HG03469 (cell line): ENCODE measurements around the gene FBRSL1.

Experiments
- ATAC-seq: cut with Tn5 transposase; IDR thresholded peaks from one replicate; pipeline ENCODE4 v1.9.1; 2021; ENCODE audit warnings: mild to moderate bottlenecking, moderate library complexity, moderate number of reproducible peaks; ENCODE audit not compliant: unreplicated experiment

The FBRSL1 gene

GRCh38 chr12:132482771-132483170 lies 7.2 kb upstream of the FBRSL1 start:
- ATAC-seq, result no peak

DNA sequence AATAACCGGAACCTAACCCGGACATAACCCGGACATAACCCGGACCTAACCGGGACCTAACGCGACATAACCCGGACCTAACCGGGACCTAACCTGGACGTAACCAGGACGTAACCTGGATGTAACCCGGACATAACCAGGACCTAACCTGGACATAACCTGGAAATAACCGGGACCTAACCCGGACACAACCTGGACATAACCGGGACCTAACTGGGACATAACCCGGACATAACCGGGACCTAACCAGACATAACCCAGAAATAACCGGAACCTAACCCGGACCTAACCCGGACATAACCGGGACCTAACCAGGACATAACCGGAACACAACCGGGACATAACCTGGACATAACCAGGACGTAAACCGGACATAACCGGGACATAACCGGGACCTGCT lies 6.7 kb upstream of the FBRSL1 start:
- no peak for ATAC-seq

DNA sequence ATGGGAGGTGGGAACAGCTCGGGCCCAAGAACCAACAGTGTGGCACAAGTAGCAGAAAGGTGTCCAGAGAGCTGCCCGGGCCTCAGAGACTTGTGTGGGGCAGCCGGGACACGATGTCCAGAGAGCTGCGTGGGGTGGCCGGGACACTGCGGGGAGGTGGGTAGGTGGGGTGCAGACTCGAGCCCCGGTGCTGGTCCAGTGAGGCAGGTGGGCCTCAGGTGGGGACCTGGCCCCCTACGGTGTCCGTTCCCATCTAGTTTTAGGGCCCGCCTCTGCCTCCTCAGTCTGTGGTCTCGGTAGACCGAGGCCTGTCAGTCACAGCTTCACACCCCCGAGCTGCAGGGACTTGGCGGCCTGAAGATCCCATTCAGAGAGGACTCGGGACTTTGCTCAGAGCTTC lies 6.3 kb upstream of the FBRSL1 start:
- no peak for ATAC-seq

DNA sequence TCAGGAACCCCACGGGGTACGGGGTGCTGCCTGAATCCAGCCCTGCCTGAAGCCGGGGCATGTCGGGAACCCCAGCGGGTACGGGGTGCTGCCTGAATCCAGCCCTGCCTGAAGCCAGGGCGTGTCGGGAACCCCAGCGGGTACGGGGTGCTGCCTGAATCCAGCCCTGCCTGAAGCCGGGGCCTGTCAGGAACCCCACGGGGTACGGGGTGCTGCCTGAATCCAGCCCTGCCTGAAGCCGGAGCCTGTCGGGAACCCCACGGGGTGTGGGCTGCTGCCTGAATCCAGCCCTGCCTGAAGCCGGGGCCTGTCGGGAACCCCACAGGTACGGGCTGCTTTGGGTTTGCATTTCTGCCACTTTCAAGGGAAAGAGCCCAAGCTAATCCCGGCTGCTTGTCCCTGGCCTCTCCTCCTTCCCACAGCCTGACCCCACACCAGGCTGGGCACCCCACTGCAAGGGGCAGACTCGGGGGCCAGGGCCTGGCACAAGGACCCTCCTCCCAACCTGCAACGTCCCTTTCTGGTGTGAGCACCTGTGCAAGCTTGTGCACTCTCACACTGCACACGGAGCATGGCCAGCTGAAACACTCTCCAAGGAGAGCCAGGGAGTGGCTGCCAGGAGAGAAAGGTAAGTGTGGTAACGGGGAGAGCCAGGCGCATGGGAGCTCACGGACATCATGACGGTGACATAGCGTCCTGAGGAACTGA lies 5.6 kb upstream of the FBRSL1 start:
- ATAC-seq, result no peak

DNA sequence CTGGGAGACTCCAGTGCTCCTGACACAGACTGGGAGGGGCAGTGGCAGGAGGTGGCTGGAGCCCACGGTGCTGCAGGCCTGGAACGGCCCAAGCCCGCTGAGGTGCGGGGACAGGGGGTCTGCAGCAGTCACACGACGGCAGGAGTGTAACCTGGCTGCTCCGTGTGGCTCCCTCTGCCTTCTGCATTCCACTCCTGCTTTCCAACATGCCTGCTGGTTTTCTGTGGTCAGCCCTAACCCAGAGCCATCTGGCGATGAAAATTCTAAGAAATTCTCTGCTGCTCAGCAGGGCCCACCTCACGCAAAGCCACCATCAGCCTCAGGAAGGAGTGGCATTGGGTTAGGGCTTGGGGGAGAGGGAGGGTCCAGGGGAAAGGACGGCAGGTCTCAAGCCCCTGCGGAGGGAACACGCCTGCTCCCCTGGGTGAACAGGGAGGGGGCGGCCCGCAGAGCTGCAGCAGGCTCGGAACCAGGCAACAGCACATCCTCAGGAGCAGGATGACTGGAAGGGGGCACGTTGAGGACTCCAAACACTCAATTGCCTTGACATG lies 5.0 kb upstream of the FBRSL1 start:
- no peak for ATAC-seq

DNA sequence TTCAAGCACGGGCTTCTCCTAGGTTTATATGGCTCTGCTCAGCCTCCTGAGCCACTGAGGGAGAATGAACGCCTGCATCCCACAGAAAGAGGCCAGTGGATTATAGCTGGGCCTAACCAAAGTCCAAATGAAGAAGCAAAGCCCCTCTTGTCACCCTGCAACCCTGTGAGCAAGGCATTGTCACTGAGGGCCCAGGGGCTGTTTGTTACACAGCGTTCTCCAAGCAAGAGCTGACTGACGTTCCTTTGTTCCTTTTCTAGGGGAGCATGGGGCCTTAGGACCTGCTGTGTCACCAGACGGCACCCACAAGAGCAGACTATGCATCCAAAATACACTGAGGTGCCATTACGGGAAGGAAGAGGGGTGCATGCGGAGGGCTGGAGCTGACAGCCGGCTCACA lies 4.3 kb upstream of the FBRSL1 start:
- ATAC-seq, result no peak

- no peak for ATAC-seq
These were observed 3.8 kb upstream of the FBRSL1 start for GRCh38 chr12:132486168-132486567.

DNA sequence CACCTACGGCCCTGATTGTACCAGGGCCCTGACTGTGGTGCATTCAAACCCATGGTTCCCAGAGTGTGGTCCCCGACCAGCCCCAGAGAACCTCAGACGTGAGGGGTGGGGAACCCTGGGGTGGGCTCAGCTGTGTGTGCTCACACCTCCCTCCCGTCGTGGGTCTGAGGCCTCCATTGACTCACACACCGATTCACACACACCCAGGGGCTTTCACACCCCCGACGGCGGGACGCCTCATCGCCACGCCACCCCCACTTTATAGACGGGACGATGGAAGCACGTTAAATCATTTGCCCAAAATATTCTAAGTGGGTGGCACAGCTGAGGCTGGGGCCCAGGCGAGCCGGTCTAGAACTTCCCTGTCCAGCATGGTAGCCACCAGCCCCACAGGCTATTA lies 3.4 kb upstream of the FBRSL1 start:
- ATAC-seq, result no peak

DNA sequence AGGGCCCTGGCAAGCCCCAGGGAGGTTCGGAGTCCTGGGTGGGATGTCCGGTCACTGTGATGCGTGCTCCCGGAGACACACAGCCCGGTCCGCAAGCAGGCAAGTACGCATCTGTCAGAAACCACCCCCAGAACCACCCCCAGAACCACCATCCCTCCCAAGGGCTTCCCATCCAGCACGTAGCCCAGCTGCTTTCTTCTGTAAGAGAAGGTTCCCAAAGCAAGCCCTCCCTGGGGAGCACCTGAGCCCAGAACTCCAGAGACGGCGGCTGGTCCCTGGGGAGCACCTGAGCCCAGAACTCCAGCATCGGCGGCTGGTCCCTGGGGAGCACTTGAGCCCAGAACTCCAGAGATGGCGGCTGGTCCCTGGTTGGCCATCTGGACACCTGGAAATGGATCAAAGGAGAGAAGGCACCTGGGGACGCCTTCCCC lies 2.6 kb upstream of the FBRSL1 start:
- ATAC-seq, result no peak

GRCh38 chr12:132488127-132489077 lies 1.5 kb upstream of the FBRSL1 start:
- ATAC-seq, result no peak

GRCh38 chr12:132489078-132489601 lies 811 bp upstream of the FBRSL1 start:
- no peak for ATAC-seq

DNA sequence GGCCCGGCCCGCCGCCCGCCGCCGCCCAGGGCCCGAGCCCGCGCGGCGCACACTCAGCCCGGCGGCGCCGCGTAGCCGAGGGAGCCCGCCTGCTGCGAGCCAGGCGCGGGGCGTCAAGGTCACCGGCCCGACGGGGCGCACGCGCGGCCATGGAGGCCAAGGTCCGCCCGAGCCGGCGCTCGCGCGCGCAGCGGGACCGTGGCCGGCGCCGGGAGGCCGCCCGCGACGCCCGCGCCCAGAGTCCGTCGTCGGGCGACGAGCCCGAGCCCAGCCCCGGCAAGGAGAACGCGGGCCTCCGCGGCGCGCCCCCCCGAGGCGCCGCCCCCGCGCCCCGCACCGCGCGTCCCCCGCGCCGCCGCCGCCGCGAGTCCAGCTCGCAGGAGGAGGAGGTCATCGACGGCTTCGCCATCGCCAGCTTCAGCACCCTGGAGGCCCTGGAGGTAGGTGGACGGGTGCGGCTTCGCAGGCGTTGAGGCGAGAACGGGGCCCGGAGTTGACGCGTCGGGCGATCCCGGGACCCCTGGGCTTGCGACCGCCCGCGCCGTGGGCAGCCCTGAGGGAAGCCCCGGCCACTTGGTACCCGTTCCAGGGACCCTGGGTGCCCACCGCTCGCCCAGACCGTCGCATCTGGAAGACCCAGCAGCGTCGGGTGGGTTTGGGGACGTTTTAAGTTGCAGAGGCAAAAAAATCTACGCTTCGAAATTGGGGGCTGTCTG lies 629 bp downstream of the FBRSL1 start:
- ATAC-seq, result no peak

DNA sequence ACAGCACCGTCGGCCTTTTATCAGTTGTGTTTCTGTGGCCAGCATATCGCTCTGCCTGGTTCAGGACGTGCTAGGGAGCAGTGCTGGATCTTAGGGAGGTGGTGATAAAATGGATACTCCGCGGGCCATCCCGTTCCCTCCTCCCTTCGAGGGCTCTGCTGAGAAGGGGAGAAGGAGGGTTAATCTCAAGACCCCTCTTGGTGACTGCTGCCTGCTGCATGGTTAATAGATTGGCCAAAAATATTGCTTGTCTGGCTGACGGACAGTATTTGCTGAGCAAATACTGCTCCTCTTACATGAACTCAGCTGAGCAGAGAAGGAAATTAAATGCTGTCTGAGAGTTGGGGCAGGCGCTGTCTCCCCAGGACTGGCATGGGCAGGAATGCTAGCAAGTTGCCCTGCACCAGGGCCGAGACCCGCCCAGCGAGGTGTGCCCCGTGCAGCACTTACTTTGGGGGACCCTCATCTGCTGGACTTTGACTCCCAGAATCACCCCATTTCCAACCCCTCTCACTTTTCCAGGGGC lies 1.2 kb downstream of the FBRSL1 start:
- ATAC-seq, result no peak

- no peak for ATAC-seq
These were observed 1.9 kb downstream of the FBRSL1 start for GRCh38 chr12:132491761-132492378.

DNA sequence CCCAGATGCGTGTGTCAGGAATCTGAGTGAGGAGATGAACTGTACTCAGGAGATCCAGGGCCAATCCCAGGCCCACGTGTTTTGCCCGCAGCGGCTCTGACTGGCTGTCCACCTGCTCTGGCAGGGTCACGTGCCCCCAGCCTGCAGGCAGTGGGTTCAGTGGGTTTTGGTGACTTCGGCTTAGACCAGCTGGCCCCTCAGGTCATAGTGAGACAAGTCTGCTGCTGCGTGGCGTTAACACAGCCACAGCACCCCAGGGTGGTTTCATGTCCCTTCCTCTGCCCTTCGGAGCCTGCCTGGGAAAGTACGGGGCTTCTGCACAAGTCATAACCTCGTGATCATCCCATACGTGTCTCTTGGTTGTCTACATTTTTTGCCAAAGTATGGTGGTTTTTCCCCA lies 2.6 kb downstream of the FBRSL1 start:
- ATAC-seq, result no peak

GRCh38 chr12:132492951-132493350 lies 3.0 kb downstream of the FBRSL1 start:
- no peak for ATAC-seq

GRCh38 chr12:132493482-132494178 lies 3.7 kb downstream of the FBRSL1 start:
- ATAC-seq, result no peak

GRCh38 chr12:132494294-132495164 lies 4.6 kb downstream of the FBRSL1 start:
- ATAC-seq, result no peak

DNA sequence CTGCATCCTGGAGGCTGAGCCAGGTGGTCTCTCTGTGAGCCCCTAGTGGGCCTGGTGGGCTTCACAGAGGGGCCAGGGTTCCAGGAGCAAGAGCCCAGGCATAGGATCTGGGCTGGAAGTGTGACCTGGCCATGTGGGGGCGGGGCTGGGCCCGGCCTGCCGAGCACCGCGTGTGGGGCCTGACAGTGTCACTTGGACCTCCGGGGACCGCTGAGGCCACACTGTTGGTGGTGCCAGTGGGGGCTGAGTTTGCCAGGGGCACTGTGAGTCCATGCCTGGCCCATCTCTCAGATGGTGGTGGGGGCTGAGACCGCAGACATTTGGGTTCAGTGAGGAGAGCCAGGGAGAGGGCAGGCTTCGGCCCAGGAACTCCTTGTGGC lies 5.2 kb downstream of the FBRSL1 start:
- ATAC-seq, result no peak
